HG03159 (cell line): Measurements from ENCODE around the gene SBF2.
"Not testable (repeated sequence)": the region's sequence is repeated elsewhere in the genome, so short reads cannot be mapped to it uniquely, and the experiment has no call there.

ENCODE experiments used
- ATAC-seq: cut with Tn5 transposase; IDR thresholded peaks from one replicate; pipeline ENCODE4 v1.9.1; 2021; ENCODE audit warnings: mild to moderate bottlenecking, moderate library complexity; ENCODE audit not compliant: unreplicated experiment

Gene SBF2

GRCh38 chr11:9916480-9916879 is 377.5 kb downstream of the SBF2 start:
- no peak for ATAC-seq

GRCh38 chr11:9914064-9914463 is 380.0 kb downstream of the SBF2 start:
- no peak for ATAC-seq

DNA sequence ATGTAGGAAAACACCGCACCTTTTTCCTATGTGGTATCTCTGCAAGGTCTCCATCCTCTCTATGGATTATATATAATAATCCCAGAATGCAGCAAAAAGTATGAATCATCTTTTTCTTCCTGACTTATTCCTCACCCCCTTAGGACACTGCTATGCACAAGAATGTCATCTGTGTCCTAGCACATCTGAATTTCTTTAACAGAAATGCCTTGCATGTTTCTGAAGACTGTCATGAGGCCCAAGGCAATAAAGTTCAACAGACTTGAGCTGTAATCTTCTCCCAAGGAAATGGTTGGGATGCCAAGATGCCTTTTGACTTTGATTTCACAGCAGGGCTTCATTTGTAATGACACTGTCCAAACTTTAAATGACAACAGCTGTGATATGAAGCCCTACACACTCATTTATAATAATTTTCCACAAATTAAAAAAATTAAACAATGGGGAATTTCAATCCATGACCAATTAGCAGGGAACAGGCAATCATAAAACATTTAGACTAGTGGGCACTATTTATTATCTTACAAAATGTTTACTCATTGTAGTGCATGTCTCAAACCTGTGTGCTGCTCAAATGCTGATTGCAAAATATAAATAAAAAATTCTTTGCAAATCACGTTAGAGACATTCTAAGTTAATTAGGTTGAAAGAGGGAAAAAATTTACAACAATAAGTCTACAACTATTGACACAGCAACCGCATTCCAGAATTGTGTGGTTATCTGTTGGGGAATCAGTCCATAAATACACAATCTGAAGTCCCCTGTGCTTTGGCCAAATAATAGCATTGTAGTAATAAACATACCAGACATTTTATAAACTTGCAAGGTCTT is 387.8 kb downstream of the SBF2 start:
- no peak for ATAC-seq

DNA sequence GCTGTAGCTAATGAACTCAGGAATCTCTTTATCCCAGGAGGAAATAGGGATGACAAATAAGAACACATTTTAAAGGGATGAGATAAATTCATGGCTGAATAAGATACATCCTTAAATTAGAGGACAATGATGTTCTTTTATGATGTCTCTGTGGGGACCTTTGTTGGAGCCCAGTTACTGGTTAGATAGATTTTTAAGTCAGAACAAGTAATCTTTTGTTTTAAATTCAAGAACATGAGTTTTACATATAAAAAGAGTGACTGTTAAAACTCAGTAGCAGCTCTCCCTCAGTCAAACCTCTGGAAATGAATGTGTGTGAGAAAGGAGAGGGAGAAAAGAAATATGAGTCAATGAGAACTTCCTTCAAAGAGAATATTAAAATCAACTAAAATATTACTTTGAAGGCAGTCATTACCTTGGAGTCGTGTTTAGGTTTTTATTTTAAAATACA is 388.5 kb downstream of the SBF2 start:
- no peak for ATAC-seq

- no peak for ATAC-seq
These were observed 390.4 kb downstream of the SBF2 start for GRCh38 chr11:9903579-9903978.

GRCh38 chr11:9901943-9902342 is 392.1 kb downstream of the SBF2 start:
- no peak for ATAC-seq

DNA sequence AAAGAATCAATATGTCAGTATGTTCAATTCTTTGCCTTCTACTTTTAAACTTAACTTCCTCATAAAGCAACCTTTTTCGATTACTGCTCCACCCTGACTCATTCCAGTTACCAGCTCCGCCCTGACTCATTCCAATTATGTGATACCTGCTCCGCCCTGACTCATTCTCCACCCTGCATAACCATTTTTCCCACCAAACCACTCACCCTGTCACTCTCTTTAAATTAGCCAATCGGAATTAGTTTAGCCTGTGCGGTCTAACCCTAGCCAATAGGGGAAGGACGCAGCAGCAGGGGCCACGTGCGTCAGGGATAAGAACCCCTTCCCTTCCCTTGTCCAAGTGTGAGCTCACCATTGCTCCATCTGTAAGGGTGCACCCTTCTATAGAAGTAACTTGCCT is 393.8 kb downstream of the SBF2 start:
- ATAC-seq = not testable (repeated sequence)

DNA sequence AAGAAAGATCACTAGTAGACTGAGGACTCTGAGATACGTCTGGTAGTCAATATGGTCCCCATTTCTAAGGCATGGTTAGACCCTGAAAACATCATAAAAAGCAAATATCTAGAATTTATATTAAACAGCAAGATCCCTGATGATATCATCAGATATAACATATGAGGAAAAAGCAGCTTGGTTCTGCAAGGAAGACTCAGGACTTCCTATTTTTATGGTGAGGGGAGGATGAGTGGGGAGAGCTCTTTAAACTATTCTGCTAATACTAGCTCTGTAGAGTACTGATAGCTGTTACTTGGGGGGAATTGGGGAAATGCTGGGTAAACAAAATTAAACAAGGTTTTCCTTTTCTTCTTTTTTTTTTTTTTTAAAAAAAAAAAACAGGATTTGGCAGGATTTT is 394.3 kb downstream of the SBF2 start:
- no peak for ATAC-seq

DNA sequence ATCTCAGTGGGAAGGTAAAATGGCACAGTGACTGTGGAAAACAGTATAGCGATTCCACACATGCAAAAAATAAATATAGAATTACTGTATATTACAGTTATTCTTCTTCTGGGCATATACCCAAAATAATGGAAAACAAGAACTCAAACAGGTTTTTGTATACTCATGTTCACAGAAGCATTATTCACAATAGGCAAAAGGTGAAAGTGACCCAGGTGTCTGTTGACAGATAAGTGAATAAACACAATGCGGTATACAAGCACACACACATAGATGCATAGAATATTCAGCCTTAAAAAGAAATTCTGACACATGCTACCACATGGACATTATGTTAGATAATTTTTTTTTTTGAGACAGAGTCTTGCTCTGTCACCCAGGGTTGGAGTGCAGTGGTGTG is 397.1 kb downstream of the SBF2 start:
- no peak for ATAC-seq

GRCh38 chr11:9895006-9895405 is 399.0 kb downstream of the SBF2 start:
- no peak for ATAC-seq

DNA sequence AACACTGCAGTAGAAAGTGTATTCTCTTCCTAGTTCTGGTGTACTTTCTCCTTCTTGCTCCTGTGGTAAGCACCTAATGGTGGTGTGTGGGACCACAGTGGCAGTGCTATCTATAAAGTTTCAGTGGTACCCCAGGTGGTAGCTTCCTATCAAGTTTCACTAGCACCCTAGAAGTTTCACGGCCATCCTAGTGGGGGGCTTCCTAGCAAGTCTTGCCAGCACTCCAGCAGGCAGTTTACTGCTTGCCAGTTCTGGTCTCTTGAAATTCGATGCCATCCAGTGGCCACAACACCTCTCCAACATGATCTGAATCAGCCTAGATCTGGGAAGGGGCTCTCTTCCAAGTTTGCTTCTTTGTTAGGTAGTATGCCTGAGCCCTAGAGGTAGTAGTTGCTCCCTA is 400.5 kb downstream of the SBF2 start:
- ATAC-seq = no peak

- ATAC-seq = no peak
These were observed 405.1 kb downstream of the SBF2 start for GRCh38 chr11:9888938-9889337.

GRCh38 chr11:9887472-9887871 is 406.5 kb downstream of the SBF2 start:
- ATAC-seq = no peak

GRCh38 chr11:9886595-9886994 is 407.4 kb downstream of the SBF2 start:
- no peak for ATAC-seq

GRCh38 chr11:9884601-9885000 is 409.4 kb downstream of the SBF2 start:
- no peak for ATAC-seq

GRCh38 chr11:9880657-9881056 is 413.4 kb downstream of the SBF2 start:
- ATAC-seq = no peak

DNA sequence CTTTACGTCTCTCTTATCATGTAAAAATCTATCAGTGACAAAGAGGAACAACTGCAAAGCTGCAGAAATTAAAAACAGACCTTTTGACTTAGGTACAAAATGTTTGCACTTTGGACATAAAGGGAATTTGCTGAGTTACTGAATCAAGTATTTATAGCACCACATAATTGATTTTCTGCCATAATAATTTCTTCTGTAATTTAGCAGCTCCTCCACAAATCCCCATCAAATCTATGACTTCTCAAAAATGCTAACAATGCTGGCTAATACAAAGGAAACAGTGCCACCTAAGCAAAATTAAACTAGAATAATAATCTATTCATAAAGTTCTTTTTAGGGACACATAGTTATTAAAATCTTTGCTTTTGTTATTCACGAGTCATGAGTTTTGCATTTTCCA is 415.1 kb downstream of the SBF2 start:
- ATAC-seq = no peak

GRCh38 chr11:9876331-9876730 is 417.7 kb downstream of the SBF2 start:
- ATAC-seq = no peak

GRCh38 chr11:9875862-9876261 is 418.2 kb downstream of the SBF2 start:
- no peak for ATAC-seq

GRCh38 chr11:9875399-9875798 is 418.6 kb downstream of the SBF2 start:
- ATAC-seq = no peak

GRCh38 chr11:9874466-9874865 is 419.6 kb downstream of the SBF2 start:
- no peak for ATAC-seq

- ATAC-seq = no peak
These were observed 425.4 kb downstream of the SBF2 start for GRCh38 chr11:9868641-9869040.

GRCh38 chr11:9862981-9863380 is 431.0 kb downstream of the SBF2 start:
- ATAC-seq = no peak
